H1 (cell line): ENCODE data around the gene MAB21L3.

Source experiments
- CBX5 ChIP-seq: fragments of 300-800, 300-1000 bp; sonication (generic); IDR thresholded peaks from 2 replicates; pipeline ENCODE4 v1.7.1; 2016; ENCODE audit warnings: antibody characterized with exemption, low read length, low read depth
- CREB1 ChIP-seq: IDR thresholded peaks from 2 replicates; pipeline ENCODE4 v1.6.1; 2012; ENCODE audit warnings: inconsistent platforms
- EP300 ChIP-seq, 2 experiments: IDR thresholded peaks; 1 replicate in 1 of 2; 2 replicates in 1 of 2; pipeline ENCODE4 v1.6.1; 2011 to 2012; ENCODE audit warnings: low read depth in 2 of 2, low read length in 2 of 2, mild to moderate bottlenecking in 2 of 2, borderline replicate concordance in 1 of 2, inconsistent platforms in 1 of 2, moderate library complexity in 1 of 2
- EZH2 ChIP-seq: fragments of 200-600 bp; sonication (generic); IDR thresholded peaks from 2 replicates; pipeline ENCODE4 v1.7.1; 2012; ENCODE audit warnings: low read depth, mild to moderate bottlenecking, moderate library complexity, low read length, inconsistent platforms; ENCODE audit not compliant: severe bottlenecking
- JUND ChIP-seq: IDR thresholded peaks from 2 replicates; pipeline ENCODE4 v1.6.1; 2011; ENCODE audit warnings: mild to moderate bottlenecking, improper control_type of control experiment, low read length
- NANOG ChIP-seq: IDR thresholded peaks from 2 replicates; pipeline ENCODE4 v1.6.1; 2011; ENCODE audit warnings: low read length, low read depth, mild to moderate bottlenecking, inconsistent platforms; ENCODE audit not compliant: insufficient read depth, poor library complexity, severe bottlenecking
- NRF1 ChIP-seq: IDR thresholded peaks from 2 replicates; pipeline ENCODE4 v1.6.1; 2011; ENCODE audit warnings: mild to moderate bottlenecking, low read depth, low read length, improper control_type of control experiment
- POLR2A ChIP-seq, 2 experiments: IDR thresholded peaks; 1 replicate in 1 of 2; 2 replicates in 1 of 2; pipeline ENCODE4 v1.6.1; 2011; ENCODE audit warnings: low read depth in 2 of 2, low read length in 2 of 2, mild to moderate bottlenecking in 2 of 2; ENCODE audit errors: control extremely low read depth in 1 of 2
- RAD21 ChIP-seq, 2 experiments: IDR thresholded peaks in 1 of 2; conservative IDR thresholded peaks in 1 of 2; 2 replicates each; pipeline ENCODE4 v1.6.1; 2011; ENCODE audit warnings: low read depth in 2 of 2, low read length in 2 of 2, improper control_type of control experiment in 1 of 2, inconsistent platforms in 1 of 2, mild to moderate bottlenecking in 1 of 2, moderate library complexity in 1 of 2
- SP4 ChIP-seq: IDR thresholded peaks from 2 replicates; pipeline ENCODE4 v1.6.1; 2012; ENCODE audit warnings: low read length, inconsistent platforms
- TF ChIP-seq, protein P1 (sequence below), 3 experiments: IDR thresholded peaks; 1 replicate in 2 of 3; 2 replicates in 1 of 3; pipeline versions ENCODE4 v1.5.1 to v1.6.1; 2011; ENCODE audit warnings: low read length in 3 of 3, mild to moderate bottlenecking in 3 of 3, inconsistent platforms in 2 of 3, low read depth in 1 of 3, moderate library complexity in 1 of 3; ENCODE audit not compliant: insufficient read depth in 1 of 3; ENCODE audit errors: control extremely low read depth in 1 of 3
- TF ChIP-seq, protein P2 (sequence below): IDR thresholded peaks from 2 replicates; pipeline ENCODE4 v1.6.1; 2011; ENCODE audit warnings: low read depth, mild to moderate bottlenecking, low read length; ENCODE audit not compliant: insufficient read depth

DNA sequence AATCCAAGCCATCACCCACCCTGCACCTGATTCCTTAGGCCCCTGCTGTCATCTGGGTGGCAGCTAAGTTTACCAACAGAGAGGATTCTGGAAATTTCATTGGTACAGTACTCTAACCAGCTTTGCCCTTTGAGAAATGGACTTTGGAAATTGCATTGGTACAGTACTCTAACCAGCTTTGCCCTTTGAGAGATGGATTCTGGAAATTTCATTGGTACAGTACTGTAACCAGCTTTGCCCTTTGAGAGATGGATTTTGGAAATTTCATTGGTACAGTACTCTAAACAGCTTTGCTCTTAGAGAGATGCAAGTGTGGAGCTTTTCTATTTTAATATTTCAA is 42.5 kb downstream of the MAB21L3 start:
- TF ChIP-seq JUND = no peak
- TF ChIP-seq NRF1 = no peak
- TF ChIP-seq, protein P1, sequence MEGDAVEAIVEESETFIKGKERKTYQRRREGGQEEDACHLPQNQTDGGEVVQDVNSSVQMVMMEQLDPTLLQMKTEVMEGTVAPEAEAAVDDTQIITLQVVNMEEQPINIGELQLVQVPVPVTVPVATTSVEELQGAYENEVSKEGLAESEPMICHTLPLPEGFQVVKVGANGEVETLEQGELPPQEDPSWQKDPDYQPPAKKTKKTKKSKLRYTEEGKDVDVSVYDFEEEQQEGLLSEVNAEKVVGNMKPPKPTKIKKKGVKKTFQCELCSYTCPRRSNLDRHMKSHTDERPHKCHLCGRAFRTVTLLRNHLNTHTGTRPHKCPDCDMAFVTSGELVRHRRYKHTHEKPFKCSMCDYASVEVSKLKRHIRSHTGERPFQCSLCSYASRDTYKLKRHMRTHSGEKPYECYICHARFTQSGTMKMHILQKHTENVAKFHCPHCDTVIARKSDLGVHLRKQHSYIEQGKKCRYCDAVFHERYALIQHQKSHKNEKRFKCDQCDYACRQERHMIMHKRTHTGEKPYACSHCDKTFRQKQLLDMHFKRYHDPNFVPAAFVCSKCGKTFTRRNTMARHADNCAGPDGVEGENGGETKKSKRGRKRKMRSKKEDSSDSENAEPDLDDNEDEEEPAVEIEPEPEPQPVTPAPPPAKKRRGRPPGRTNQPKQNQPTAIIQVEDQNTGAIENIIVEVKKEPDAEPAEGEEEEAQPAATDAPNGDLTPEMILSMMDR (IDR thresholded peaks at IDR 0.05; ENCODE audit: control extremely low read depth in 1 of 3, insufficient read depth in 1 of 3, low read depth in 1 of 3, low read length in 3 of 3) = no peak
- TF ChIP-seq NANOG = no peak
- TF ChIP-seq EZH2 = no peak
- TF ChIP-seq POLR2A (IDR thresholded peaks at IDR 0.05; ENCODE audit: control extremely low read depth in 1 of 2, low read depth in 2 of 2, low read length in 2 of 2) = no peak
- no peak for TF ChIP-seq EP300 (IDR thresholded peaks at IDR 0.05; ENCODE audit: borderline replicate concordance in 1 of 2, low read depth in 2 of 2, low read length in 2 of 2)
- no peak for TF ChIP-seq CBX5
- no peak for TF ChIP-seq CREB1
- TF ChIP-seq, protein P2, sequence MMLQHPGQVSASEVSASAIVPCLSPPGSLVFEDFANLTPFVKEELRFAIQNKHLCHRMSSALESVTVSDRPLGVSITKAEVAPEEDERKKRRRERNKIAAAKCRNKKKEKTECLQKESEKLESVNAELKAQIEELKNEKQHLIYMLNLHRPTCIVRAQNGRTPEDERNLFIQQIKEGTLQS = no peak
- TF ChIP-seq RAD21 (IDR thresholded peaks at IDR 0.05 in 1 of 2, conservative IDR thresholded peaks at IDR 0.05 in 1 of 2; ENCODE audit: low read depth in 2 of 2, low read length in 2 of 2) = no peak
- TF ChIP-seq SP4 = no peak
